Subcutaneous adipose tissue (tissue), 4 donors: ENCODE measurements around the gene MPP7. TPM values are rescaled to one million over a fixed set of nuclear protein-coding genes. Genes with fewer than 3 reads are reported as not detected.

Source experiments
- CTCF ChIP-seq: fragments of 450-650 bp; IDR thresholded peaks from one replicate; pipeline ENCODE4 v1.5.1; 2016; ENCODE audit warnings: low read depth, mild to moderate bottlenecking, control low read depth, antibody characterized with exemption, moderate library complexity
- small RNA-seq: library from RNA; depleted of rRNA; stranded (forward); fragments of <200 nt; gene quantifications from one replicate; pipeline ENCODE3, GENCODE V24; 2016
- total RNA-seq, 4 donors: library from RNA; depleted of rRNA; stranded (reverse); fragments of >200 nt; gene quantifications; one replicate each; pipeline ENCODE4 v1.1.0, GENCODE V29; 2016

Gene MPP7
- total RNA-seq, 4 donors from 2014 or later, result 2.2 to 3.3 (median 2.5) TPM

GRCh38 chr10:28266449-28267224 is 36.2 kb downstream of the MPP7 start:
- no peak for TF ChIP-seq CTCF

- TF ChIP-seq CTCF, result no peak
Observed at GRCh38 chr10:28263136-28263857, 39.6 kb downstream of the MPP7 start.

GRCh38 chr10:28256776-28257175 is 46.1 kb downstream of the MPP7 start:
- no peak for TF ChIP-seq CTCF

GRCh38 chr10:28254290-28254985 is 48.4 kb downstream of the MPP7 start:
- TF ChIP-seq CTCF, result no peak

GRCh38 chr10:28253169-28253785 is 49.6 kb downstream of the MPP7 start:
- TF ChIP-seq CTCF, result no peak

Small RNA genes within 50 kb of the gene (small RNA-seq; reads per million reads assigned to genes)
- gene MIR8086, result not detected

Other genes with a start within 250 kb of the MPP7 start
- gene WAC, start 230.1 kb upstream of the MPP7 start, total RNA-seq, result 100 to 1,000 TPM; 102 to 191 (median 124) TPM